Memory B cell (primary cell): ENCODE results near the gene LONP1.

Source experiments
- ATAC-seq: fragments of 150-1000 bp; cut with Tn5 transposase; 2 replicates; pipeline ENCODE4 v1.10.0; 2021; ENCODE audit warnings: low read depth, mild to moderate bottlenecking, moderate library complexity
- DNase-seq, 2 donors: peaks; one replicate each; pipeline ENCODE4 v3.0.0; 2022; ENCODE audit warnings: low spot score in 2 of 2
- H3K27ac Mint-ChIP-seq: one replicate; pipeline ENCODE4 v1.8.0; 2022; ENCODE audit warnings: mild to moderate bottlenecking, moderate library complexity, mixed read lengths
- H3K27me3 Mint-ChIP-seq: one replicate; pipeline ENCODE4 v1.8.0; 2022; ENCODE audit warnings: mixed read lengths
- H3K36me3 Mint-ChIP-seq: one replicate; pipeline ENCODE4 v1.8.0; 2022; ENCODE audit warnings: mild to moderate bottlenecking, mixed read lengths
- H3K4me1 Mint-ChIP-seq: one replicate; pipeline ENCODE4 v1.8.0; 2022; ENCODE audit warnings: mixed read lengths
- H3K4me3 Mint-ChIP-seq: one replicate; pipeline ENCODE4 v1.8.0; 2022; ENCODE audit warnings: mild to moderate bottlenecking, moderate library complexity, mixed read lengths
- H3K9me3 Mint-ChIP-seq: one replicate; pipeline ENCODE4 v1.8.0; 2022; ENCODE audit warnings: mixed read lengths

The LONP1 gene

DNA sequence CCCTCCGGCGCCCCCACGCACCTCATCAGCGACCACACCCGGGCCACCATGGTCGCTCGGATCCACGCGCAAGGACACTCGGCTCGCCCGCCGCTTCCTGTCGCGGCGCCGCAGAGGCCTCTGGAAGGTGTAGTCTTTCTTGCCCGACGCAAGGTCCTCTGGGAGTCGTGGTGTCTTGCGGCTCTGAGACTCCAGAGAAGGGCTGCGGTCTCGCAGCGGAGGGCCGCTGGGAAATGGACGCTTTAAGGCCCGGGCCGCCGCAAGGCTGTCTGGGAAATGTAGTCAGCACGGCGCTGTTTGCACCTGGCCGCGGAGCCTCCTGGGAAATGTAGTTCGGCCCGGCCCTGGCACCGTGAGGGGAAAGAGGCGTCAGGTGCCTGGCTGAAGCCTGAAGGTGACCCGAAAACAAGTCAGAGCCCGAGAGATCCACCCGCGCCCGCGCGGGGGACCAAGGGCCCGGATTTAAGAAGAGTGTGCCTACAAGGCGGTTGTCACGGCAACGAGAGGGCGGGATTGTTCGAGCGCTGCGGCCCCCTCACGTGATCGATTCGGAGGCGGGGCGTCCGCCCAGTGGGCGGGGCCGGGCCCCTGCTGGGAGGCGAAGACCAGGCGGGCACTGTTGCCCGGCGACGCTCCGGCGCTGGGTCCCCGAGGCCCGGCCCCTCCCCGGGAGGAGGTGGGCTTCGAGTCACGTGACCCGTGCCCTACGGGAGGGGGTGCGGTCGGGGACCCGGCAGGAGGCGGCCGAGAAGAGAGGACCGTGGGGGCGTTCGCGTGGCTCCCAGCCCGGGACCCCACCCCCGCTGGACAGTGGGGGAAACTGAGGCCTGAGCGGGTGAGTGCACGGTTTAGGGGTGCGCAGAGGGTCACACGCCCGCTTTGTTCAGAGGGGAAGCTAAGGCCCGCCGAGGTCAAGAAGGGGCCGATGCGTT, 39.2 kb downstream of the LONP1 start, which contains the start of the genes HSD11B1L and MICOS13:
Gene HSD11B1L, plus strand, starts transcription at position 591 of the 932 bp plus-strand sequence. CDS start 3,806 bp downstream, outside the sequence.
Gene MICOS13, minus strand, starts transcription at position 80 of the 932 bp plus-strand sequence. Its CDS starts 30 bp downstream, at position 50.
- DNase-seq (peak; percentile 97 to 99), ATAC-seq (peak; percentile 90)
- Mint-ChIP-seq H3K27ac (peak within 1 kb of the TSS; percentile 96), H3K4me3 (peak within 1 kb of the TSS; percentile 87), H3K9me3 (peaks cover 3% of the 10 kb centered on the region), H3K36me3 (no peaks in the 10 kb centered on the region), H3K4me1 (peaks cover 26% of the 10 kb centered on the region), H3K27me3 (no peaks in the 10 kb centered on the region)

DNA sequence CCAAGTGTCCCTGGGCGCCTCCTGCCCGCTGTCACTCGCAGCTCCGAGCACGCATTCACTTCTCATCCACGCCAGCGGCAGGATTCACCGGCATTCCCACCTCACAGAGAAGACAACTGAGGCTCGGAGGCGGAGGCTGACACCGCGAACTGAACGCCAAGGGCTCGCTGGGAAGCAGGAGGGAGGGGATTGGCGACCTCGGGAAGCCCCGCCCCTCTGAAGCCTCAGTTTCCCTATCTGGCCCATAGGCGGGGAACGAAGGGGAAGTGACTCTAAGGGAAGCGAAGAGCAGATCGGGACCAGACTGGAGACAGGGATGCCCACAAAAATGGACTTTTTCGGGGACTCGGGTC, 39.9 kb downstream of the LONP1 start:
- DNase-seq = no peak
- no peaks in the 10 kb centered on the region for H3K36me3 Mint-ChIP-seq
- H3K27me3 Mint-ChIP-seq = no peaks in the 10 kb centered on the region
- H3K4me1 Mint-ChIP-seq = peaks cover 26% of the 10 kb centered on the region
- H3K9me3 Mint-ChIP-seq = peaks cover 3% of the 10 kb centered on the region
- no peak for ATAC-seq
- H3K4me3 Mint-ChIP-seq = peak overlapping the region; percentile 79
- H3K27ac Mint-ChIP-seq = peak overlapping the region; percentile 96

DNA sequence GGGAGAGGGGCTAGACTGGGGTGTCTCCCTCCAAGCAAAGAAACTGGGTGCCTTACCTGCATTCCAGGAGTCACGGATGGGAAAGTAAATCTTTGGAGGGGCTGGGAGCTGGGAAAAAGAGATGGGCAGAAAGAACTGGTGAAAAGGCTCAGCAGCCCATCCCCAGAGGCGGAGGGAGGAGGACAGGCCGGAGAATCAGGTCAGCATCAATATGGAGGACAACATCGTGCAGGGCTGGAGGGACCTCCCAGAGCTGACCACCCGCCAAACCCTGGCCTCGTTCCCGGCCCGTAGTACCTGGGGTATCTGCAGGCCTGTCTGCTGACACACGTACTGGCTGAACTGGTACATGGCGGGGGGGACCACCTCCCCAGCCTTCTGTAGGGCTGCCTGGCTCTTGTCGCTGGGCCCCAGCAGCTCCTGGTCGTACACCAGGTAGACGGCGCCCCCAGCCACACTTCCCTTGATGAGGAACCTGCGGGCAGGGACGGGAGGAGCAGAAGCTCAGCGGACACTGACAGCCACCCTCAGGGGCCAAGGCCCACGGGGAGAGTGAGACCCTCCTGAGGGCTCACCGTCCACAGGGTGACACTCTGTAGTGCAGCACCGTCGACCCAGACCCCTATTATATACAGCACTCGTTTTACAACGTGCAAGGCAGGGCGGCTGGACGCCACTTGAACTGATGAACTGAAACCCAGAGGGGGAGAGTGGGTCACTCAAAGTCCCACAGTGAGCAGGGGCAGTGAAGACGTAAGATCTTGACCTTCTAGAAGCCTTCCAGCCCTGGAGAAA, 40.5 kb downstream of the LONP1 start:
- Mint-ChIP-seq H3K27ac (peak overlapping the region; percentile 96), H3K9me3 (peaks cover 3% of the 10 kb centered on the region), H3K27me3 (no peaks in the 10 kb centered on the region), H3K4me3 (peak overlapping the region; percentile 79), H3K4me1 (peaks cover 26% of the 10 kb centered on the region), H3K36me3 (no peaks in the 10 kb centered on the region)
- ATAC-seq (no peak), DNase-seq (no peak)

DNA sequence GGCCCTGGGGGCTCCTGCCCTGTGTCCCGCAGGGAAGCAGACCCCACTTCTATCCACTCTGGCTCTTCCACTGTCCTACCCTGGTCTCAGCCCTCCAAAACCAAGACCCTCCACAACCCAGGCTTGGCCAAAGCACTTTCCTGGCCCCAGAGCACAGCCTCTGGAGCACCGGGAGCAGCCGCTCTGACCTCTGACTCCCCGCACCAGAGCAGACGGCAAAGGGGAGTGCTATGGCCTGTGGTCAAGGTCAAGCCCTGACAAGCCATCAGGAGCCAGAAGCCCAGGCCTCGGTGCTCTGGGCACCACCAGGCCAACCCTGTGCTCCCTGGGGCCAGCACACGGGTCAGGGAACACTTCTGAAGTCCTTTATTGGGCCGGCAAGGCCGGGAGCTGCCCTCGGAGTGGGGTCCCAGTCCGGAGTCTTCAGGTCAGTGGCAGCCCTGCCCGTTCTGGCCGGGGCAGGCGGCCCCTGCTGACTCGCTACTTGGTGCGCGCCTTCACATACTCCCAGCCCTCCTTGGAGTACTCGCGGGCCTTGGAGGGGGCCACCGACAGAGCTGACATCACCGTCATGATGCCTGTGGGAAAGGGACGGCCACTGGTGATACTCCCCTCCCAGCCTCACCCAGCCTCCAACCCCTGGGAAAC, 41.8 kb downstream of the LONP1 start:
- Mint-ChIP-seq H3K27ac (no peak overlapping the region), H3K4me1 (peaks cover 30% of the 10 kb centered on the region), H3K4me3 (no peak overlapping the region), H3K9me3 (peaks cover 8% of the 10 kb centered on the region), H3K36me3 (peaks cover 5% of the 10 kb centered on the region), H3K27me3 (no peaks in the 10 kb centered on the region)
- ATAC-seq (no peak), DNase-seq (no peak)

DNA sequence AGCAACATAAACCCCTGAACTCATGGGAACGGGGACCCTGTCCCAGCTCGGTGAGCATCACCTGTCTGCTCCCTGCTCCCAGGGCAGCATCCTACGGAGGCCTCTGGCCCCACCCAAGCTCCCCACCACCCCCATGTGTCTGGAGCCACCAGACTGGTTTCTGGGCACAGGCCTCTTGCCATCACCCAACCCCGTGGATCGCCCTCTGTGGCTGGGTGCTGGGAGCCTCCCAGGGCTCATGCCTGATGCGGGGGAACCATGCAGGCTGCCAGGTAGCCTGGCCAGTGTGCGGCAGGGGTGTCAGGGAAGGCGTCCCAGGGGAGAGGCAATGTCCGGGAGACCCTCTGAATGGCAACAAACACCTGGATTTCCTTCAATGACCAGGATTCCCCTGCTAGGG, 42.4 kb downstream of the LONP1 start:
- DNase-seq = no peak
- no peak overlapping the region for H3K4me3 Mint-ChIP-seq
- no peaks in the 10 kb centered on the region for H3K27me3 Mint-ChIP-seq
- H3K27ac Mint-ChIP-seq = no peak overlapping the region
- H3K4me1 Mint-ChIP-seq = peaks cover 30% of the 10 kb centered on the region
- H3K36me3 Mint-ChIP-seq = peaks cover 5% of the 10 kb centered on the region
- peaks cover 8% of the 10 kb centered on the region for H3K9me3 Mint-ChIP-seq
- ATAC-seq = no peak

DNA sequence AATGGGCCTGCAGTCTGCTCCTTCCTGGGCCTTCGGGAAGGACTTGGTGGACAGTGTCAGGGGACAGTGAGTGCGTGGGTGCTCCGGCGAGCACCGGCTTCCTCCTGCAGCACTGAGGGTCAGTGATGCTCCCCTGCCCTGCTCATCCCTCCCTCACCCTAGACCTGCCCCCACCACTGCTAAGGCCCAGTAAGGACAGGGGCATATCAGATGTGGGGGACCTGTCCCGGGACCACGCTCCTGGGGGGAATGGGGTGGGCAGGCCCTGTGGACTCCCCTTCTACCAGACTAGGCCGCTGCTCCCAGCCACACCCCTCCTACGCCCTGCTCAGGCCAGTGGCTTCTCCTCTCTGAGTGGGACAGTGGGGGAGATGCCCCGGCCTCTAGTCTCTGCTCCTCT, 42.8 kb downstream of the LONP1 start:
- Mint-ChIP-seq H3K9me3 (peaks cover 8% of the 10 kb centered on the region), H3K4me3 (no peak overlapping the region), H3K27me3 (no peaks in the 10 kb centered on the region), H3K36me3 (peaks cover 5% of the 10 kb centered on the region), H3K27ac (no peak overlapping the region), H3K4me1 (peaks cover 28% of the 10 kb centered on the region)
- DNase-seq (no peak), ATAC-seq (no peak)

DNA sequence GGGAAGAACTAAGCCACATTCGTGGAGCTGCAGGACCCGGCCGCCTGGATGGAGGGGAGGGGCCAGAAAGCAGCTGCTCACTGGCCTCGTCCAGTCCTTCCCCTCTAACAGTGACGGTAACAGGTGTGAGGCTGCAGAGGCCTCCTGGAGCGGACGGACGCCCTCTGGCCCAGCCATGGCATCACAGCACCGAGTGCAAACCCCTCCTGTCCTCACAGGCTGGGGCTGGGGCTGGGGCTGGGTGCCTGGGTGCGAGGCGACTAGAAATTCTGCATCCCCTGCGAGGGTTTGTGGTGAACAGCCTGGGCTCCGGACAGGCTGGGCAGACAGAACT, 43.2 kb downstream of the LONP1 start:
- H3K27ac Mint-ChIP-seq = no peak overlapping the region
- no peak for DNase-seq
- H3K36me3 Mint-ChIP-seq = peaks cover 5% of the 10 kb centered on the region
- H3K4me3 Mint-ChIP-seq = no peak overlapping the region
- H3K4me1 Mint-ChIP-seq = peaks cover 24% of the 10 kb centered on the region
- H3K27me3 Mint-ChIP-seq = no peaks in the 10 kb centered on the region
- peaks cover 8% of the 10 kb centered on the region for H3K9me3 Mint-ChIP-seq
- no peak for ATAC-seq

DNA sequence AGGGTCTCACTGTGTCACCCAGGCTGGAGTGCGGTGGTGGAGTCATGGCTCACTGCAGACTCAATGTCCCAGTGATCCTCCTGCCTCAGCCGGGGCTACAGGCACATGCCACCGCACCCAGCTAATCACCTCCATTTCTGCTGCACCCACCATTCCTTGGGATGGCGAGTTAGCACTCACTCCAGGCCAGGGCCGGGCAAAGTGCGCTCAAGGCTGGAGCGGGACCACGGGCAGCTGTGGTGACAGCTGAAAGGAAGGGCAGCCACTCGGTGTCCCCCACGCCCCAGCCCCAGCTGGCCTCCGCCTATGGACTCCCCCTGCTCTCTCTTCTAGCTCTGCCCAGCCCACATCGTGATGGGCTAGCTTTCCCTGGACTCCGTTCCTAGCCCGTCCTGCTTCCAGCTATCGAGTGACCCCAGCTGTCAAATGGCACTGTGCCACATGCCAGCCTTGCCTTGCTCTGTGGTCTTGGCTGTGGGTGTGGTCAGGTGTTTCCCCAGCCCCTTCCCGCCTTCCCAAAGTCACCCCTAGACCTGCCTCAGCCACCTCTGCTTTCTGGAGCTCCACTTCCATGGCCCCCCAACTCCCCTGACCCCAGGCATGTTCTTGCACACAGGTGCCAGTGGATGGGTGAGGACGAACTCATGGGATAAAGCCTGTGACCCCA, 43.7 kb downstream of the LONP1 start:
- ATAC-seq (no peak), DNase-seq (no peak)
- Mint-ChIP-seq H3K36me3 (peaks cover 5% of the 10 kb centered on the region), H3K27me3 (no peaks in the 10 kb centered on the region), H3K4me1 (peaks cover 19% of the 10 kb centered on the region), H3K9me3 (peaks cover 5% of the 10 kb centered on the region), H3K4me3 (no peak overlapping the region), H3K27ac (peak overlapping the region; percentile 43)

DNA sequence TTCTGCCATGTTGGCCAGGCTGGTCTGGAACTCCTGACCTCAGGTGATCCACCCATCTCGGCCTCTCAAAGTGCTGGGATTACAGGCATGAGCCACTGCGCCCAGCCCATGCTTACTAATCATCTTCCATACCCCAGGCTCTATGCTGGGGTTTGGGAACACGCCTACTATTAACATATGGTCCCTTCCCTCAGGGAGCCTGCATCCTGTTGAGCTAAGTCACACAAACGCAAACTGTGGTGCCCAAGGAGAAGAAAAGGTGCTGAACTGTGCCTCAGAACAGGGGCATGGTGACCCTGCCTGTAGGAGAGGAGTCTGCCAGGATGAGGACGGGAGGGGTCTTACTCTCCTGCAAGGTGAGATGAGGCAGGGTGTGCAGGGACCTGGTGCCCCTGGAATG, 45.2 kb downstream of the LONP1 start:
- Mint-ChIP-seq H3K36me3 (peaks cover 5% of the 10 kb centered on the region), H3K27ac (peak overlapping the region; percentile 41), H3K9me3 (peaks cover 5% of the 10 kb centered on the region), H3K4me3 (no peak overlapping the region), H3K4me1 (peaks cover 15% of the 10 kb centered on the region), H3K27me3 (no peaks in the 10 kb centered on the region)
- DNase-seq (no peak), ATAC-seq (no peak)

DNA sequence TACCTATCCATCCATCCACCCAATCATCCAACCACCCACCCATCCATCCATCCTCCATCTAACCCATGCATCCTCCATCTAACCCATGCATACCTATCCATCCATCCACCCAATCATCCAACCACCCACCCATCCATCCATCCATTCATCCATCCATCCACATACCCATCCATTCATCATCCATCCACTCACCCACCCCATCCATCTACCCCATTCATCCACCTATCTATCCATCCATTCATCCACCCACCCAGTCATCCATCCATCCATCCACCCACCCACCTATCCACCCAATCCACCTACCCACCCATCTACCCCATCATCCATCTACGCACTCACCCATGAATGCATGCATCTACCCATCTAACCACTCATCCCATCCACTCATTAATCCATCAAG, 46.2 kb downstream of the LONP1 start:
- ATAC-seq (no peak), DNase-seq (no peak)
- Mint-ChIP-seq H3K4me1 (peaks cover 7% of the 10 kb centered on the region), H3K27ac (no peak overlapping the region), H3K9me3 (peaks cover 5% of the 10 kb centered on the region), H3K27me3 (no peaks in the 10 kb centered on the region), H3K4me3 (no peak overlapping the region), H3K36me3 (peaks cover 7% of the 10 kb centered on the region)

DNA sequence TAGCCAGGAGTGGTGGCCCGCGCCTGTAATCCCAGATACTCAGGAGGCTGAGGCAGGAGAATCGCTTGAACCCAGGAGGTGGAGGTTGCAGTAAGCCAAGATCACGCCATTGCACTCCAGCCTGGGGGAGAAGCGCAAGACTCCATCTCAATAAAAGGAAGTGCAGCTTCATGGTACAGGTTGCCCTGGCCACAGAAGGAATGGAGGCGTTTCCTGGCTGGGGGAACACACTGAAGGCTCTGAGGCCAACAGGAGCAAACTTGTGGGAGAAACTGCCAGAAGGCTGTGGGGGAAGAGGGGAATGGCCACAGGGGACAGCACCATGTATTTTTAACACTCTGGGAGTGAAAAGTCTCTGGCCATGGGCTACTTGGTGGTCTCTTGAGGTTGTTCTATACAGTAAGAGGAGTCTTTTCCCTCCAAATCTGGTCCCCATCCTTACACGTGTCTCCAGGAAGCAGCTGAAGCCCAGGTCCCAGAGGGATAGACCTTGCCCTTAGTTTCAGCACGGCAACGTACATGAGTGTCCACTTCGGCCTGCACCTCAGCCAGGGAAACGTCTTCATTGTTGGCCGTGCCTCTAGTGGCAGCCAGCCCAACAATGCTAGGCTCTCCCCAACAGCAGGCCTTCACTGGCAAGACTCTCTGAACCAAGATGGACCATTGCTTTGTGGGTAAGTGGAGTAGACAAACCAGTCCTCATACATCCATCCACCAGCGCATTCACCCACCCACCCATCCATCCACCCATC, 47.1 kb downstream of the LONP1 start:
- Mint-ChIP-seq H3K27ac (no peak overlapping the region), H3K9me3 (peaks cover 5% of the 10 kb centered on the region), H3K4me3 (no peak overlapping the region), H3K27me3 (no peaks in the 10 kb centered on the region), H3K36me3 (peaks cover 7% of the 10 kb centered on the region), H3K4me1 (peaks cover 7% of the 10 kb centered on the region)
- ATAC-seq (no peak), DNase-seq (no peak)

DNA sequence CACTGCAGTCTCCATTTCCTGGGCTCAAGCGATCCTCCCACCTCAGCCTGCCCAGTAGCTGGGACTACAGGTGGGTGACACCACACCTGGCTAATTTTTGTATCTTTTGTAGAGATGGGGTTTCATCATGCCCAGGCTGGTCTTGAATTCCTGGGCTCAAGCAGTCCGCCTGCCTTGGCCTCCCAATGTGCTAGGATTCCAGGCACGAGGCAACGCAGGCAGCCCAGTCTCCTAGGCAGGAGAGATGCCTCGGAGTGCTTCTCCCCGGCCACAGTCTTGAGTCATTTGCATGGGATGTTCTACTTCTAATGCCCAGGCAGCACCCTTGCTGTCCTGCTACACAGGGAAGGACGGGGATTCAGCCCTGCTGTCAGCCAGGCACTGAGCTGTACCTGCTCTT, 48.3 kb downstream of the LONP1 start:
- Mint-ChIP-seq H3K36me3 (peaks cover 14% of the 10 kb centered on the region), H3K9me3 (peaks cover 5% of the 10 kb centered on the region), H3K27ac (peak overlapping the region; percentile 68), H3K4me3 (no peak overlapping the region), H3K4me1 (peaks cover 7% of the 10 kb centered on the region), H3K27me3 (no peaks in the 10 kb centered on the region)
- ATAC-seq = no peak
- DNase-seq = no peak

DNA sequence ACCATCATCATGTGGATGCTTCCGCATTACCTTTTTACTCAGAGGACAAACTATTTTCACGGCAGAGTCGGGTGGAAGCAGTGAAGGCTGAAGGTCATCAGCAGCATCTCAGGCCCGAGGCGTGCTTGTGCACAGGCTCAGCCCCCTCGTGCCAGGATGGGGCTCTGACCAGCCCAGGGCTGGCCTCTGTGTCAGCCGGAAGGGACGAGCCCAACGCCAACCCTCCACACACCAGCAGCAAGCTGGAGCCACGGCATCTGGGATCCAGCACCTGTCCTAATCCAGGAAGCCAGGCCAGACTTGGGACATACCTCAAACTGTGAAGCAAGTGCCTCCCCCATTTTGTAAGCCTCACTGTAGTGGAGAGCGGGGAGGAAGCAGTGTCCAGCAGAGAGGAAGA, 50.7 kb downstream of the LONP1 start:
- peaks cover 5% of the 10 kb centered on the region for H3K9me3 Mint-ChIP-seq
- no peaks in the 10 kb centered on the region for H3K27me3 Mint-ChIP-seq
- ATAC-seq (no peak), DNase-seq (no peak)
- peaks cover 27% of the 10 kb centered on the region for H3K36me3 Mint-ChIP-seq
- H3K4me1 Mint-ChIP-seq = peaks cover 4% of the 10 kb centered on the region
- H3K4me3 Mint-ChIP-seq = no peak overlapping the region
- no peak overlapping the region for H3K27ac Mint-ChIP-seq
